ENCODE data around the gene TET1. TPM values are rescaled to one million over a fixed set of nuclear protein-coding genes. Genes with fewer than 3 reads are reported as not detected.
"Not testable (repeated sequence)": the region's sequence is repeated elsewhere in the genome, so short reads cannot be mapped to it uniquely, and the experiment has no call there.

Gene TET1
- total RNA-seq (ENCODE audit: low replicate concordance) = 47.9 and 67.3 TPM in 2 replicates

GRCh38 chr10:68560186-68560942 lies at the start of gene TET1:
TSS of gene TET1 (plus strand) at chr10:68560337. CDS start at chr10:68572339, 12,002 bp downstream.
- no peak for TF ChIP-seq EZH2 (IDR thresholded peaks at IDR 0.05)
- TF ChIP-seq CTCF (IDR thresholded peaks at IDR 0.05) = no peak
- TF ChIP-seq EZH2phosphoT487 (IDR thresholded peaks at IDR 0.05) = no peak

GRCh38 chr10:68516216-68516615 lies 43.9 kb upstream of the TET1 start:
- H3K27ac Mint-ChIP-seq; H3K4me1 Mint-ChIP-seq; H2AFZ ChIP-seq (replicated peaks); H4K20me1 ChIP-seq (ENCODE audit: low read depth); H3K9me3 ChIP-seq (ENCODE audit: low read depth); H3K27me3 ChIP-seq; H3K4me3 Mint-ChIP-seq; H3K27ac ChIP-seq; DNase-seq (ENCODE audit: low spot score); H3K36me3 Mint-ChIP-seq; H3K4me2 ChIP-seq; H3K4me1 ChIP-seq; H3K4me3 ChIP-seq; H3K36me3 ChIP-seq; H3K9ac ChIP-seq; H3K27me3 Mint-ChIP-seq (ENCODE audit: insufficient read depth, low read depth); H3K9me3 Mint-ChIP-seq; H3F3A ChIP-seq (ENCODE audit: low read depth); H3K79me2 ChIP-seq (ENCODE audit: low read depth): not testable (repeated sequence)

More at GRCh38 chr10:68560186-68560942, at the start of gene TET1:
- Histone ChIP-seq H3F3A (ENCODE audit: low read depth) (peaks cover 19% of the 10 kb centered on the region), H3K9ac (peak within 1 kb of the TSS; percentile 59), H3K9me3 (ENCODE audit: low read depth) (no peaks in the 10 kb centered on the region), H3K4me3 (peak within 1 kb of the TSS; percentile 89), H3K4me1 (peaks cover 17% of the 10 kb centered on the region), H3K36me3 (no peaks in the 10 kb centered on the region), H2AFZ (replicated peaks) (peak within 1 kb of the TSS; percentile 4), H3K27ac (no peak within 1 kb of the TSS), H4K20me1 (ENCODE audit: low read depth) (peaks cover 28% of the 10 kb centered on the region), H3K27me3 (no peaks in the 10 kb centered on the region), H3K79me2 (ENCODE audit: low read depth) (peaks cover 52% of the 10 kb centered on the region), H3K4me2 (peak within 1 kb of the TSS; percentile 100)
- H3K9me3 Mint-ChIP-seq = no peaks in the 10 kb centered on the region
- H3K4me1 Mint-ChIP-seq = peaks cover 34% of the 10 kb centered on the region
- H3K27me3 Mint-ChIP-seq (ENCODE audit: insufficient read depth, low read depth) = peaks cover 4% of the 10 kb centered on the region
- DNase-seq (ENCODE audit: low spot score) = peak; percentile 92
- H3K27ac Mint-ChIP-seq = peak within 1 kb of the TSS; percentile 84
- peaks cover 4% of the 10 kb centered on the region for H3K36me3 Mint-ChIP-seq
- peak within 1 kb of the TSS; percentile 95 for H3K4me3 Mint-ChIP-seq

GRCh38 chr10:68516766-68517165 lies 43.4 kb upstream of the TET1 start:
- Histone ChIP-seq H3K27me3 (no peaks in the 10 kb centered on the region), H3K36me3 (no peaks in the 10 kb centered on the region), H3K9ac (no peak overlapping the region), H4K20me1 (ENCODE audit: low read depth) (no peaks in the 10 kb centered on the region), H3K79me2 (ENCODE audit: low read depth) (no peaks in the 10 kb centered on the region), H3K4me2 (no peak overlapping the region), H3K27ac (no peak overlapping the region), H3K9me3 (ENCODE audit: low read depth) (no peaks in the 10 kb centered on the region), H3F3A (ENCODE audit: low read depth) (no peaks in the 10 kb centered on the region), H2AFZ (replicated peaks) (no peak overlapping the region), H3K4me3 (no peak overlapping the region), H3K4me1 (no peaks in the 10 kb centered on the region)
- H3K27ac Mint-ChIP-seq = no peak overlapping the region
- TF ChIP-seq CTCF (IDR thresholded peaks at IDR 0.05) (no peak), EZH2 (IDR thresholded peaks at IDR 0.05) (no peak), EZH2phosphoT487 (IDR thresholded peaks at IDR 0.05) (no peak)
- no peaks in the 10 kb centered on the region for H3K4me1 Mint-ChIP-seq
- no peaks in the 10 kb centered on the region for H3K9me3 Mint-ChIP-seq
- no peaks in the 10 kb centered on the region for H3K36me3 Mint-ChIP-seq
- H3K27me3 Mint-ChIP-seq (ENCODE audit: insufficient read depth, low read depth) = no peaks in the 10 kb centered on the region
- no peak overlapping the region for H3K4me3 Mint-ChIP-seq
- DNase-seq (ENCODE audit: low spot score) = no peak

GRCh38 chr10:68517188-68517587 lies 42.9 kb upstream of the TET1 start:
- Mint-ChIP-seq H3K27me3 (ENCODE audit: insufficient read depth, low read depth) (no peaks in the 10 kb centered on the region), H3K36me3 (no peaks in the 10 kb centered on the region), H3K27ac (no peak overlapping the region), H3K9me3 (no peaks in the 10 kb centered on the region), H3K4me1 (no peaks in the 10 kb centered on the region), H3K4me3 (no peak overlapping the region)
- no peak overlapping the region for H3K4me3 ChIP-seq
- no peak overlapping the region for H3K4me2 ChIP-seq
- H3K4me1 ChIP-seq = no peaks in the 10 kb centered on the region
- H3K27me3 ChIP-seq = no peaks in the 10 kb centered on the region
- H3K9ac ChIP-seq = no peak overlapping the region
- no peaks in the 10 kb centered on the region for H3K79me2 ChIP-seq (ENCODE audit: low read depth)
- no peaks in the 10 kb centered on the region for H3F3A ChIP-seq (ENCODE audit: low read depth)
- no peak overlapping the region for H2AFZ ChIP-seq (replicated peaks)
- H3K9me3 ChIP-seq (ENCODE audit: low read depth) = no peaks in the 10 kb centered on the region
- no peak for DNase-seq (ENCODE audit: low spot score)
- no peak overlapping the region for H3K27ac ChIP-seq
- H3K36me3 ChIP-seq = no peaks in the 10 kb centered on the region
- no peak for TF ChIP-seq EZH2phosphoT487 (IDR thresholded peaks at IDR 0.05)
- no peak for TF ChIP-seq CTCF (IDR thresholded peaks at IDR 0.05)
- no peak for TF ChIP-seq EZH2 (IDR thresholded peaks at IDR 0.05)
- H4K20me1 ChIP-seq (ENCODE audit: low read depth) = no peaks in the 10 kb centered on the region

GRCh38 chr10:68518609-68519008 lies 41.5 kb upstream of the TET1 start:
- not testable (repeated sequence) for H3K36me3 Mint-ChIP-seq; H3K4me3 ChIP-seq; H3K27ac ChIP-seq; H3K36me3 ChIP-seq; H3K79me2 ChIP-seq (ENCODE audit: low read depth); H3K27me3 ChIP-seq; H3K4me1 ChIP-seq; H3K4me2 ChIP-seq; H2AFZ ChIP-seq (replicated peaks); H3K4me1 Mint-ChIP-seq; H3K27me3 Mint-ChIP-seq (ENCODE audit: insufficient read depth, low read depth); DNase-seq (ENCODE audit: low spot score); H4K20me1 ChIP-seq (ENCODE audit: low read depth); H3K27ac Mint-ChIP-seq; H3K9ac ChIP-seq; H3K9me3 ChIP-seq (ENCODE audit: low read depth); H3K9me3 Mint-ChIP-seq; H3K4me3 Mint-ChIP-seq; H3F3A ChIP-seq (ENCODE audit: low read depth)
